SU-DHL-6 (cell line): Measurements from ENCODE around the gene KLK12.

Experiments
- H2AFZ ChIP-seq: fragments of 200-600 bp; sonication (generic); 2 replicates; pipeline ENCODE4 v1.6.1; 2014; ENCODE audit warnings: low read depth, mild to moderate bottlenecking, moderate library complexity, mixed read lengths, antibody characterized with exemption, low read length; ENCODE audit not compliant: severe bottlenecking
- H3F3A ChIP-seq: fragments of 200-600 bp; shearing (Covaris generic); 2 replicates; pipeline ENCODE4 v1.6.0; 2016; ENCODE audit warnings: antibody characterized with exemption, mild to moderate bottlenecking; ENCODE audit not compliant: insufficient read depth
- H3K27ac ChIP-seq: fragments of 200-600 bp; sonication (generic); 2 replicates; pipeline ENCODE4 v1.5.1; 2016; ENCODE audit warnings: low read depth, mild to moderate bottlenecking, low read length, moderate library complexity, mixed read lengths
- H3K27me3 ChIP-seq: fragments of 200-600 bp; sonication (generic), shearing (Covaris generic); 2 replicates; pipeline ENCODE4 v1.6.0; 2014; ENCODE audit warnings: mild to moderate bottlenecking, low read length
- H3K36me3 ChIP-seq: fragments of 200-600 bp; sonication (generic); 2 replicates; pipeline ENCODE4 v1.6.1; 2014; ENCODE audit warnings: mild to moderate bottlenecking, low read length, mixed read lengths
- H3K4me2 ChIP-seq: fragments of 300-600, 200-600 bp; shearing (Covaris generic), sonication (generic); 2 replicates; pipeline ENCODE4 v1.6.0; 2014; ENCODE audit warnings: low read length, low read depth, mild to moderate bottlenecking; ENCODE audit not compliant: poor library complexity, severe bottlenecking
- H3K4me3 ChIP-seq: fragments of 200-600 bp; sonication (generic); 2 replicates; pipeline ENCODE4 v1.5.1; 2014; ENCODE audit warnings: antibody characterized with exemption, low read length, mild to moderate bottlenecking, mixed read lengths; ENCODE audit not compliant: insufficient read depth, poor library complexity, severe bottlenecking
- H3K79me2 ChIP-seq: fragments of 200-600 bp; sonication (generic); 2 replicates; pipeline ENCODE4 v1.6.1; 2014; ENCODE audit warnings: mild to moderate bottlenecking, low read length, moderate library complexity; ENCODE audit not compliant: insufficient read depth
- H3K9ac ChIP-seq: fragments of 200-600 bp; sonication (generic); 2 replicates; pipeline ENCODE4 v1.7.0; 2014; ENCODE audit warnings: mild to moderate bottlenecking, low read length
- H3K9me2 ChIP-seq: fragments of 200-600 bp; sonication (generic); replicated peaks from 2 replicates; pipeline ENCODE4 v1.6.1; 2014; ENCODE audit warnings: low read length; ENCODE audit not compliant: insufficient read depth
- H3K9me3 ChIP-seq: fragments of 200-600 bp; sonication (generic); 2 replicates; pipeline ENCODE4 v1.6.1; 2014; ENCODE audit warnings: low read length, mixed read lengths; ENCODE audit not compliant: insufficient read depth
- H4K20me1 ChIP-seq: fragments of 200-600 bp; sonication (generic); 2 replicates; pipeline ENCODE4 v1.6.1; 2014; ENCODE audit warnings: low read depth, mild to moderate bottlenecking, antibody characterized with exemption, low read length, moderate library complexity, mixed read lengths
- EZH2phosphoT487 ChIP-seq: fragments of 200-600 bp; sonication (generic), shearing (Covaris generic); conservative IDR thresholded peaks from 2 replicates; pipeline ENCODE4 v1.6.1; 2018; ENCODE audit warnings: mild to moderate bottlenecking, antibody characterized with exemption, low read length, moderate library complexity, mixed read lengths
- TF ChIP-seq, protein P1 (sequence below): fragments of 200-600 bp; sonication (generic); IDR thresholded peaks from one replicate; pipeline ENCODE4 v1.5.1; 2017; ENCODE audit warnings: antibody characterized with exemption, mild to moderate bottlenecking, low read length, moderate library complexity; ENCODE audit not compliant: insufficient read depth, poor library complexity, severe bottlenecking

Gene KLK12

GRCh38 chr19:51001515-51001914, 33.3 kb downstream of the KLK12 start, which contains the start of gene KLK8:
Gene KLK8, minus strand, starts transcription at chr19:51001604. Its CDS starts 437 bp downstream, at chr19:51001167.
- H3K4me2 ChIP-seq: no peak within 1 kb of the TSS
- H3K4me3 ChIP-seq: no peak within 1 kb of the TSS
- no peaks in the 10 kb centered on the region; the same call in 1 of the 2 replicates for H3K27me3 ChIP-seq
- TF ChIP-seq EZH2phosphoT487: no peak
- TF ChIP-seq, protein P1, sequence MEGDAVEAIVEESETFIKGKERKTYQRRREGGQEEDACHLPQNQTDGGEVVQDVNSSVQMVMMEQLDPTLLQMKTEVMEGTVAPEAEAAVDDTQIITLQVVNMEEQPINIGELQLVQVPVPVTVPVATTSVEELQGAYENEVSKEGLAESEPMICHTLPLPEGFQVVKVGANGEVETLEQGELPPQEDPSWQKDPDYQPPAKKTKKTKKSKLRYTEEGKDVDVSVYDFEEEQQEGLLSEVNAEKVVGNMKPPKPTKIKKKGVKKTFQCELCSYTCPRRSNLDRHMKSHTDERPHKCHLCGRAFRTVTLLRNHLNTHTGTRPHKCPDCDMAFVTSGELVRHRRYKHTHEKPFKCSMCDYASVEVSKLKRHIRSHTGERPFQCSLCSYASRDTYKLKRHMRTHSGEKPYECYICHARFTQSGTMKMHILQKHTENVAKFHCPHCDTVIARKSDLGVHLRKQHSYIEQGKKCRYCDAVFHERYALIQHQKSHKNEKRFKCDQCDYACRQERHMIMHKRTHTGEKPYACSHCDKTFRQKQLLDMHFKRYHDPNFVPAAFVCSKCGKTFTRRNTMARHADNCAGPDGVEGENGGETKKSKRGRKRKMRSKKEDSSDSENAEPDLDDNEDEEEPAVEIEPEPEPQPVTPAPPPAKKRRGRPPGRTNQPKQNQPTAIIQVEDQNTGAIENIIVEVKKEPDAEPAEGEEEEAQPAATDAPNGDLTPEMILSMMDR: no peak
- no peaks in the 10 kb centered on the region for H3K79me2 ChIP-seq
- H3K9ac ChIP-seq: no peak within 1 kb of the TSS
- H3K36me3 ChIP-seq: no peaks in the 10 kb centered on the region
- no peak within 1 kb of the TSS for H2AFZ ChIP-seq
- no peaks in the 10 kb centered on the region for H3F3A ChIP-seq
- H4K20me1 ChIP-seq: no peaks in the 10 kb centered on the region
- H3K9me2 ChIP-seq: no peaks in the 10 kb centered on the region
- H3K9me3 ChIP-seq: no peaks in the 10 kb centered on the region
- no peak within 1 kb of the TSS for H3K27ac ChIP-seq

DNA sequence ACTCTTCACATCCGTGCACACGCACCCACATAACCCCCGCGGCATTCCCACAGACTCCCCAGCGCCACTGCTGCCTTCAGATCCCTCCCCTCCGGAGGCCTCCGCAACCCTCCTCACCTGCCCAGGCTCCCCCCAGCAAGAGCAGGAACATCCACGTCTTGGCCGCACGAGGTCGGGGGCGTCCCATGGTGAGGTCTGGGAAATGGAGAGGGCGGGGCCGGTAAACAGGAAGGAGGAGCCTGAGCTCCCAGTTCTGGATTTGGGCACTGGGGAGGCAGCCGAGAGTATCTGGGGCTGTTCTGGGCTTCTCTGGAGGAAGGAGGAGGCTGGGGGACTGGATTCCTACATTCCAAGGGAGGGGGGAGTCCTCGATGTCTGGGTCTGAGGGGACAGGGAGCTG, 33.8 kb downstream of the KLK12 start:
- no peak overlapping the region for H3K27ac ChIP-seq
- H3K9me2 ChIP-seq: no peaks in the 10 kb centered on the region
- H3K4me3 ChIP-seq: no peak overlapping the region
- H2AFZ ChIP-seq: no peak overlapping the region
- H3K9ac ChIP-seq: no peak overlapping the region
- H3K9me3 ChIP-seq: no peaks in the 10 kb centered on the region
- no peaks in the 10 kb centered on the region for H3K36me3 ChIP-seq
- no peaks in the 10 kb centered on the region for H4K20me1 ChIP-seq
- no peaks in the 10 kb centered on the region for H3F3A ChIP-seq
- H3K27me3 ChIP-seq: no peaks in the 10 kb centered on the region; the same call in 1 of the 2 replicates
- no peaks in the 10 kb centered on the region for H3K79me2 ChIP-seq
- TF ChIP-seq EZH2phosphoT487: no peak
- TF ChIP-seq, protein P1: no peak
- H3K4me2 ChIP-seq: no peak overlapping the region

DNA sequence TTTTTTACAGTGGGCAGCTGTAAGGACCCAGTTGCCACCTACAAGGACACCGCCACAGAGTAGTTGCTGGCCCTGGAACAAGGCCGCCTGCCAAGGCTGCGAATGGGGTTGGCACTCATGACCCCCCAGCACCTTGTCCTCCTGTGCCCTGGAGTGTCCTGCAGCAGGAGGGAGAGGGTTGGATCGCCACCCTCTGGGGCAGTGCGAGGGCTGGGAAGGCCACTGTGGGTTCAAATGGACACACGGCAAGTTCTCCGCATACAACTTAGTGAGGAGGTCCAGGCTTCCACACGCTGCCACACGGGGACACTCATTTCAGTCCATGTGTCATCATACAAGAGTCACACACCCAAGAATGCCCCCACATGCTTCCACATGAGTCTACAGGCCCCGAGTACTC, 34.4 kb downstream of the KLK12 start:
- H4K20me1 ChIP-seq: no peaks in the 10 kb centered on the region
- no peak overlapping the region for H2AFZ ChIP-seq
- no peaks in the 10 kb centered on the region for H3K79me2 ChIP-seq
- H3F3A ChIP-seq: no peaks in the 10 kb centered on the region
- no peak overlapping the region for H3K27ac ChIP-seq
- no peaks in the 10 kb centered on the region for H3K9me2 ChIP-seq
- TF ChIP-seq, protein P1: no peak
- no peak for TF ChIP-seq EZH2phosphoT487
- no peaks in the 10 kb centered on the region for H3K36me3 ChIP-seq
- no peak overlapping the region for H3K9ac ChIP-seq
- H3K4me3 ChIP-seq: no peak overlapping the region
- H3K4me2 ChIP-seq: no peak overlapping the region
- H3K27me3 ChIP-seq: no peaks in the 10 kb centered on the region; the same call in 1 of the 2 replicates
- no peaks in the 10 kb centered on the region for H3K9me3 ChIP-seq
